Epithelial cell of proximal tubule (primary cell): ENCODE data around the gene PTBP1. TPM values are rescaled to one million over a fixed set of nuclear protein-coding genes. Genes with fewer than 3 reads are reported as not detected.

ENCODE experiments used
- DNase-seq: peaks from one replicate; pipeline ENCODE4 v3.0.0-alpha.2; 2011; ENCODE audit warnings: low read depth
- H3K4me3 ChIP-seq: 2 replicates; pipeline ENCODE4 v1.5.1; 2011; ENCODE audit warnings: low read depth, mild to moderate bottlenecking, low read length
- total RNA-seq: library from RNA; depleted of rRNA; stranded (reverse); fragments of >200 nt; gene quantifications from 2 replicates; pipeline ENCODE4 v1.2.3, GENCODE V29; 2015
- TF ChIP-seq, protein P1 (sequence below): conservative IDR thresholded peaks from 2 replicates; pipeline ENCODE4 v1.5.1; 2012; ENCODE audit warnings: low read depth, mild to moderate bottlenecking, low read length

Gene PTBP1
- total RNA-seq, 1 donor from 2014 or later, result 186 TPM

DNA sequence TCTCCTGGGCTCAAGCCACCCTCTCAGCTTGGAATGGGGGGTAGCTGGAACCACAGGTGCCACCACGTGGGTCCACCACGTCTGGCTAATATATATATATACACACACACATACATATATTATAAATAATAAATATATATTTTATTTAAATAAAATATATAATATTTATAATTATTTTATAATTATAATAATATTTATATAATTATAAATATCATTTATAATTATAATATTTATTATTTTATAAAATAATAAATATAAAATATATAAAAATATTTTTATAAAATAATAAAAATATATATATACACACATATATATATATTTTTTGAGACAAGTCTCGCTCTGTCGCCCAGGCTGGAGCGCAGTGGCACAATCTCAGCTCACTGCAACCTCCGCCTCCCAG, 57.3 kb downstream of the PTBP1 start:
- TF ChIP-seq, protein P1, sequence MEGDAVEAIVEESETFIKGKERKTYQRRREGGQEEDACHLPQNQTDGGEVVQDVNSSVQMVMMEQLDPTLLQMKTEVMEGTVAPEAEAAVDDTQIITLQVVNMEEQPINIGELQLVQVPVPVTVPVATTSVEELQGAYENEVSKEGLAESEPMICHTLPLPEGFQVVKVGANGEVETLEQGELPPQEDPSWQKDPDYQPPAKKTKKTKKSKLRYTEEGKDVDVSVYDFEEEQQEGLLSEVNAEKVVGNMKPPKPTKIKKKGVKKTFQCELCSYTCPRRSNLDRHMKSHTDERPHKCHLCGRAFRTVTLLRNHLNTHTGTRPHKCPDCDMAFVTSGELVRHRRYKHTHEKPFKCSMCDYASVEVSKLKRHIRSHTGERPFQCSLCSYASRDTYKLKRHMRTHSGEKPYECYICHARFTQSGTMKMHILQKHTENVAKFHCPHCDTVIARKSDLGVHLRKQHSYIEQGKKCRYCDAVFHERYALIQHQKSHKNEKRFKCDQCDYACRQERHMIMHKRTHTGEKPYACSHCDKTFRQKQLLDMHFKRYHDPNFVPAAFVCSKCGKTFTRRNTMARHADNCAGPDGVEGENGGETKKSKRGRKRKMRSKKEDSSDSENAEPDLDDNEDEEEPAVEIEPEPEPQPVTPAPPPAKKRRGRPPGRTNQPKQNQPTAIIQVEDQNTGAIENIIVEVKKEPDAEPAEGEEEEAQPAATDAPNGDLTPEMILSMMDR, result no peak
- H3K4me3 ChIP-seq, result no peak overlapping the region
- no peak for DNase-seq

DNA sequence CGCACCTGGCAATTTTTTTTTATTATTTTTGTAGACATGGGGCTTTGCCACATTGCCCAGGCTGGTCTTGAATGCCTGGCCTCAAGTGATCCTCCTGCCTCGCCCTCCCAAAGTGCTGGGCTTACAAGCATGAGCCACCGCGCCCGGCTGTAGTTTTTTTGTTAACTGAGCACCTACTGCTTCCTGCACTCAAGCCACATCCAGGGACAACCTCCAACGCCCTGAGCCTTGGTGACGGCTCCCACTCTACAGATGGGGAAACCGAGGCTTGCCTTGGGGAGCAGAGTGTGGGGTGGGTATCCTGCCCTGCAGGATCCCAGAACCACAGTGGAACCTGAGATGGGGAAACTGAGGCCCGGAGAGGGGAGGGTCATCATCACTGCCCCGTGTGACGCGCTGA, 57.9 kb downstream of the PTBP1 start:
- DNase-seq, result no peak
- H3K4me3 ChIP-seq, result no peak overlapping the region
- TF ChIP-seq, protein P1, result no peak

DNA sequence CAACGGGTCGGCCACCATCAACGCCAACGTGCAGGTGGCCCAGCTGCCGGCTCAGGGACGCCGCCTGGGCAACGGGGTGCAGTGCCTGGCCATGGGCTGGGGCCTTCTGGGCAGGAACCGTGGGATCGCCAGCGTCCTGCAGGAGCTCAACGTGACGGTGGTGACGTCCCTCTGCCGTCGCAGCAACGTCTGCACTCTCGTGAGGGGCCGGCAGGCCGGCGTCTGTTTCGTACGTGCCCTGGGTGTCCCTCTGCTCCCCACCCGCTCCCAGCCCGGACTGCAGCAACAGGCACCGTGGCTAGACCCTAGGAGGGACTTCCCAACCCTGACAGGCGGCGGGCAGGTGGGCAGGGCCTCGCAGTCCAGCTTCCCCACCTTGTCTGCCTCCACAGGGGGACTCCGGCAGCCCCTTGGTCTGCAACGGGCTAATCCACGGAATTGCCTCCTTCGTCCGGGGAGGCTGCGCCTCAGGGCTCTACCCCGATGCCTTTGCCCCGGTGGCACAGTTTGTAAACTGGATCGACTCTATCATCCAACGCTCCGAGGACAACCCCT, 58.4 kb downstream of the PTBP1 start:
- no peak overlapping the region for H3K4me3 ChIP-seq
- no peak for DNase-seq
- TF ChIP-seq, protein P1, result no peak

DNA sequence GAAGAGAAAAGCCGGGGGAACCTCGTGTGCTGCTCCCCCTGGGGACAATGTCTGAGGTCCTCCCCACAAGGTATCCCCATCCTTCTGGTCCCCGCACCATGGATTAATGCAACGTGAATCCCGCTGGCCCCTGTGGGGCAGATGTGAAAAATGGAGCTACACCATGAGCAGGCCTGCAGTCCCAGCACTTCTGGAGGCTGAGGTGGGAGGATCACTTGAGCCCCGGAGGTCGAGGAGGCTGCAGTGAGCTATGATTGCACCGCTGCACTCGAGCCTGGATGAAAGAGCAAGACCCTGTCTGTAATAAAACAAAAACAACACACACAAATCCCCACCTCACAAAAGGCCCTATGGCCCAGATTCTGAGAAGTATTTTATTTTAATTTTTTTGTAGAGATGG, 61.0 kb downstream of the PTBP1 start:
- TF ChIP-seq, protein P1, result no peak
- H3K4me3 ChIP-seq, result no peak overlapping the region
- DNase-seq, result no peak

DNA sequence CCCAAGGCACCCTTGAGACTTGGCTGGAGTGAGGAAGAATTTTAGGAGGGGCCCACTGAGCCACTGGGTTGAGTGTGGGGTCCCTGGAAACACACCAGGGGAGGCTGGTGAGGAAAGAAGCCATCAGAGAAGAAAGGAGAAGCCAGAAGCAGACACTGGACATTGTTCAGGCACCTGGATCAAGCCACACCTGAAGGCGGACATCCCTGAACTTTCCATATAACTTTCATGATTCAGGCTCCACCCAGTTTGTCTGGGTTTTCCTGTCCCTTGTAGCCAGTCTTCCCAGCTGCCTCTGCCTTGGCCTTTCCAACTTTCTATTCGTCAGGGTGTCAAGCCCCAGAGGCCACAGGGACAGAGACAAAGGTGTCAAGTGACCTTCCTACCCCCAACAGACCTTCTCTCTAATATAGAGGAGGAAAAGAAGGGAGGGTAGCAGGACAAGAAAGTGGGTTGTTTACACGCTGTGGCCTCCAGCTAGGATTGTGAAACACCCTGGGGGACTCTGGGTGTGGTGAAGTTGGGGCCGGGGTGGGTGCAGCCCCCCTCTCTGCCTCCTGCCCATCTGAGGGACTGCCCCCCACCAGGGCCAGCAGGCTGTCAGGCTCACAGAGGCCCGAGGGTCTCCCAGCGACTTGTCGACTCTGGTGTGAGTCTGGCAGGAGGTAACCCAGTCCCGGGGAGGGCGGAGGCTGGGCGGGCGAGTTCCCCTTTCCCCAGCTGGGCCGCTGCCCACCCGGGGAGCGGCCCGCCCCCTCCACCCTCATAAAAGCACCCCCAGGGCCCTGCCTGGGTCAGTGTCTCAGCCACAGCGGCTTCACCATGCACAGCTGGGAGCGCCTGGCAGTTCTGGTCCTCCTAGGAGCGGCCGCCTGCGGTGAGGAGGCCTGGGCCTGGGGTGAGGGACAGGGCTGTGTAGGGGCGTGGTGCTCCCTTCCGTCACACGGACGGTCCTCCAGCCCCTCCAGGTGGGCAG, 61.9 kb downstream of the PTBP1 start, which contains the start of gene CFD:
TSS of gene CFD (plus strand) at position 797 of the 976 bp plus-strand sequence. CDS start at position 823, 26 bp downstream.
- TF ChIP-seq, protein P1, result no peak
- no peak for DNase-seq
- H3K4me3 ChIP-seq, result peak within 1 kb of the TSS; percentile 49

DNA sequence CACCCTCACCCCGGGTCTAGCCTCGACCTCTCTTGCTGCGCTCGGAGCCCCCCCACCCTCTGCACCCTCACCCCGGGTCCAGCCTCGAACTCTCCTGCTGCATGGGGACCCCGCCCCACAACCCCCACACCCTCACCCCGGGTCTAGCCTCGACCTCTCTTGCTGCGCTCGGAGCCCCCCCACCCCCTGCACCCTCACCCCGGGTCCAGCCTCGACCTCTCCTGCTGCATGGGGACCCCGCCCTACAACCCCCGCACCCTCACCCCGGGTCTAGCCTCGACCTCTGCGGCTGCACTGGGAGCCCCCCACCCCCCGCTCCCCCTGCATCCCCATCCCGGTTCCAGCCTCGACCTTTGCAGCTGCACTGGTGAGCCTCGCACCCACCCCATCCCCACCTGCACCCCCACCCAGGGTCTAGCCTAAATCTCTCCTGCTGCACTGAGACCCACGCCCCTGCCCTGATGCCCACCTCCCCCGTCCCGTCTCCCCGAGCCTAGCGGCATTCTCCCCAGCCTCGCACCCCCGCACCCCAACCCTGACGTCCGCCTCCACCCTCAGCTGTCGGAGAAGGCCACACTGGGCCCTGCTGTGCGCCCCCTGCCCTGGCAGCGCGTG, 64.0 kb downstream of the PTBP1 start:
- H3K4me3 ChIP-seq, result no peak overlapping the region
- TF ChIP-seq, protein P1, result no peak

More for the DNA sequence above, 64.0 kb downstream of the PTBP1 start:
- no peak for DNase-seq

Other genes starting within 250 kb of the PTBP1 start
- 705 and 835 TPM in 2 replicates for gene BSG, start 224.9 kb upstream of the PTBP1 start, total RNA-seq
- 0.22 TPM in 1 of 2 replicates, not detected in the other for gene HCN2, start 207.6 kb upstream of the PTBP1 start, total RNA-seq
- 37.9 and 60.0 TPM in 2 replicates for gene POLRMT, start 163.9 kb upstream of the PTBP1 start, total RNA-seq
- 0.29 TPM in 1 of 2 replicates, not detected in the other for gene FGF22, start 157.6 kb upstream of the PTBP1 start, total RNA-seq
- 102 and 161 TPM in 2 replicates for gene RNF126, start 134.2 kb upstream of the PTBP1 start, total RNA-seq
- gene FSTL3, start 121.1 kb upstream of the PTBP1 start, total RNA-seq, result 199 and 483 TPM in 2 replicates
- not detected in 2 replicates for gene PRSS57, start 102.0 kb upstream of the PTBP1 start, total RNA-seq
- gene PALM, start 88.5 kb upstream of the PTBP1 start, total RNA-seq, result 3.2 and 17.1 TPM in 2 replicates
- 25.2 and 41.5 TPM in 2 replicates for gene MISP, start 46.3 kb upstream of the PTBP1 start, total RNA-seq
- 0.07 and 0.75 TPM in 2 replicates for gene PLPPR3, start 24.5 kb downstream of the PTBP1 start, total RNA-seq
- not detected in 2 replicates for gene AZU1, start 30.4 kb downstream of the PTBP1 start, total RNA-seq
- gene PRTN3, start 43.5 kb downstream of the PTBP1 start, total RNA-seq, result not detected in 2 replicates
- gene ELANE, start 54.9 kb downstream of the PTBP1 start, total RNA-seq, result not detected in 2 replicates
- 3.2 and 5.2 TPM in 2 replicates for gene CFD, start 62.2 kb downstream of the PTBP1 start, total RNA-seq
- gene MED16, start 95.7 kb downstream of the PTBP1 start, total RNA-seq, result 53.5 and 57.4 TPM in 2 replicates
- gene RNU6-9, start 96.0 kb downstream of the PTBP1 start, total RNA-seq, result not detected in 2 replicates
- 49.8 and 60.0 TPM in 2 replicates for gene R3HDM4, start 115.8 kb downstream of the PTBP1 start, total RNA-seq
- 0.72 and 0.92 TPM in 2 replicates for gene KISS1R, start 119.9 kb downstream of the PTBP1 start, total RNA-seq
- gene ARID3A, start 128.6 kb downstream of the PTBP1 start, total RNA-seq, result 26.6 and 37.0 TPM in 2 replicates
- 71.0 and 94.4 TPM in 2 replicates for gene WDR18, start 186.9 kb downstream of the PTBP1 start, total RNA-seq
- gene GRIN3B, start 203.0 kb downstream of the PTBP1 start, total RNA-seq, result under 0.01 and 0.46 TPM in 2 replicates
- gene TMEM259, start 223.7 kb downstream of the PTBP1 start, total RNA-seq, result 155 and 193 TPM in 2 replicates
- gene RNU6-2, start 224.1 kb downstream of the PTBP1 start, total RNA-seq, result not detected in 2 replicates
- 164 and 281 TPM in 2 replicates for gene CNN2, start 229.2 kb downstream of the PTBP1 start, total RNA-seq
- gene ABCA7, start 242.7 kb downstream of the PTBP1 start, total RNA-seq, result 4.3 and 9.7 TPM in 2 replicates